ENCODE data around the gene MAP3K2. TPM values are rescaled to one million over a fixed set of nuclear protein-coding genes. Genes with fewer than 3 reads are reported as not detected.
A peak's percentile ranks its signal among the peaks of the same experiment; 100 is the strongest.

MAP3K2 gene
- total and polyA plus RNA-seq, 2 experiments from 2014 or later: 10.2 to 23.5 TPM

GRCh38 chr2:127423880-127424279 lies 36.1 kb upstream of the MAP3K2 start:
- H3K4me3 Mint-ChIP-seq: peak overlapping the region; percentile 65
- no peak overlapping the region for H3K27ac Mint-ChIP-seq
- Histone ChIP-seq H2AFZ (peak overlapping the region; percentile 99), H3K9me2 (ENCODE audit: insufficient read depth) (no peaks in the 10 kb centered on the region), H3K27me3 (ENCODE audit: insufficient read depth) (peaks cover 41% of the 10 kb centered on the region), H3K27ac (ENCODE audit: low read depth) (no peak overlapping the region), H3F3A (replicated peaks; ENCODE audit: low read depth) (no peaks in the 10 kb centered on the region), H4K20me1 (replicated peaks; ENCODE audit: insufficient read depth) (no peaks in the 10 kb centered on the region), H3K4me1 (ENCODE audit: insufficient read depth) (peaks cover 12% of the 10 kb centered on the region; the same call in 1 of the 2 replicates), H3K36me3 (ENCODE audit: insufficient read depth) (no peaks in the 10 kb centered on the region), H3K79me2 (replicated peaks; ENCODE audit: insufficient read depth) (no peaks in the 10 kb centered on the region), H3K4me3 (peak overlapping the region; percentile 88), H3K4me2 (peak overlapping the region; percentile 80)
- H3K27me3 Mint-ChIP-seq (ENCODE audit: insufficient read depth, low read depth, poor library complexity): peaks cover 40% of the 10 kb centered on the region
- no peak for ATAC-seq
- H3K36me3 Mint-ChIP-seq (ENCODE audit: low read depth): no peaks in the 10 kb centered on the region; the same call in 2 of the 3 replicates
- DNase-seq (ENCODE audit: low spot score): no peak
- no peaks in the 10 kb centered on the region; the same call in none of the 3 replicates for H3K9me3 Mint-ChIP-seq
- TF ChIP-seq POLR2AphosphoS5 (IDR thresholded peaks at IDR 0.05; ENCODE audit: low read depth) (no peak), CTCF (conservative IDR thresholded peaks at IDR 0.05; ENCODE audit: low read depth in 2 of 2) (peak in 1 of 2 experiments; percentile 40; a peak in 2 of 4 replicates)
- H3K4me1 Mint-ChIP-seq: peaks cover 11% of the 10 kb centered on the region

GRCh38 chr2:127423478-127423843 lies 35.7 kb upstream of the MAP3K2 start:
- no peak overlapping the region for H3K27ac ChIP-seq (ENCODE audit: low read depth)
- peaks cover 11% of the 10 kb centered on the region for H3K4me1 Mint-ChIP-seq
- no peaks in the 10 kb centered on the region; the same call in 2 of the 3 replicates for H3K36me3 Mint-ChIP-seq (ENCODE audit: low read depth)
- TF ChIP-seq STAT1 (IDR thresholded peaks at IDR 0.05; ENCODE audit: unreplicated experiment) (no peak), REST (IDR thresholded peaks at IDR 0.05; ENCODE audit: unreplicated experiment) (no peak), POLR2AphosphoS5 (IDR thresholded peaks at IDR 0.05; ENCODE audit: low read depth) (no peak), EZH2 (IDR thresholded peaks at IDR 0.05; ENCODE audit: low read depth, unreplicated experiment) (peak; percentile 43), CTCF (conservative IDR thresholded peaks at IDR 0.05; ENCODE audit: low read depth in 2 of 2) (no peak), JUNB (IDR thresholded peaks at IDR 0.05; ENCODE audit: unreplicated experiment) (no peak)
- peaks cover 40% of the 10 kb centered on the region for H3K27me3 Mint-ChIP-seq (ENCODE audit: insufficient read depth, low read depth, poor library complexity)
- no peaks in the 10 kb centered on the region for H3F3A ChIP-seq (replicated peaks; ENCODE audit: low read depth)
- ATAC-seq (peak; percentile 52), DNase-seq (ENCODE audit: low spot score) (peak; percentile 53)
- H2AFZ ChIP-seq: peak overlapping the region; percentile 99
- H3K27ac Mint-ChIP-seq: no peak overlapping the region
- H3K36me3 ChIP-seq (ENCODE audit: insufficient read depth): no peaks in the 10 kb centered on the region
- H3K4me3 ChIP-seq: peak overlapping the region; percentile 88
- peaks cover 12% of the 10 kb centered on the region; the same call in 1 of the 2 replicates for H3K4me1 ChIP-seq (ENCODE audit: insufficient read depth)
- peaks cover 41% of the 10 kb centered on the region for H3K27me3 ChIP-seq (ENCODE audit: insufficient read depth)
- no peaks in the 10 kb centered on the region; the same call in none of the 3 replicates for H3K9me3 Mint-ChIP-seq
- H3K9me2 ChIP-seq (ENCODE audit: insufficient read depth): no peaks in the 10 kb centered on the region
- H3K4me3 Mint-ChIP-seq: peak overlapping the region; percentile 65
- H3K79me2 ChIP-seq (replicated peaks; ENCODE audit: insufficient read depth): no peaks in the 10 kb centered on the region
- H3K4me2 ChIP-seq: peak overlapping the region; percentile 80
- H4K20me1 ChIP-seq (replicated peaks; ENCODE audit: insufficient read depth): no peaks in the 10 kb centered on the region
